Body of pancreas (tissue), 4 donors: Measurements from ENCODE around the gene ATP11C. TPM values are rescaled to one million over a fixed set of nuclear protein-coding genes. Genes with fewer than 3 reads are reported as not detected.

Experiments
- ATAC-seq: fragments of 150-250 bp; one replicate; pipeline ENCODE4 v1.9.1; 2016
- DNase-seq, 4 donors: peaks; one replicate each; pipeline ENCODE4 v3.0.0-alpha.2; 2019
- H3K27ac ChIP-seq, 4 donors: fragments of 200-600 bp; sonication (generic); 1 replicate in 3 of 4; 2 replicates in 1 of 4; pipeline versions ENCODE4 v1.5.1 to v1.6.1; 2016 to 2019; ENCODE audit warnings: mild to moderate bottlenecking in 1 of 4, mixed read lengths in 1 of 4, moderate library complexity in 1 of 4
- H3K27me3 ChIP-seq, 2 donors: fragments of 200-600 bp; sonication (generic); one replicate each; pipeline ENCODE4 v1.6.0; 2016; ENCODE audit warnings: mild to moderate bottlenecking in 1 of 2
- H3K36me3 ChIP-seq, 2 donors: fragments of 200-600 bp; sonication (generic); replicated peaks in 1 of 2; 2 replicates each; pipeline ENCODE4 v1.5.1; 2016; ENCODE audit warnings: low read depth in 2 of 2; ENCODE audit not compliant: insufficient read depth in 1 of 2
- H3K4me1 ChIP-seq: fragments of 200-600 bp; sonication (generic); one replicate; pipeline ENCODE4 v1.6.0; 2016
- H3K4me3 ChIP-seq, 2 donors: fragments of 200-600 bp; sonication (generic); 1 replicate in 1 of 2; 2 replicates in 1 of 2; pipeline ENCODE4 v1.5.1; 2016 to 2019
- H3K9me3 ChIP-seq, 3 donors: fragments of 200-600 bp; sonication (generic); 1 replicate in 2 of 3; 2 replicates in 1 of 3; pipeline ENCODE4 v1.5.1; 2016
- POLR2A ChIP-seq, 3 donors: fragments of 450-650 bp; IDR thresholded peaks; one replicate each; pipeline ENCODE4 v1.6.1; 2016; ENCODE audit warnings: antibody characterized with exemption in 3 of 3, mild to moderate bottlenecking in 2 of 3
- WGBS, 2 donors: methylation state at CpG; one replicate each; pipeline ENCODE4 v1.1.5; 2017; 5-methylcytosine and 5-hydroxymethylcytosine counted together
- intact Hi-C: fragments of 100-400 bp; cut with DNase I; formaldehyde crosslinking; loops from one replicate; pipeline ENCODE4 v1.15.1; 2023
- total RNA-seq, 2 donors: library from RNA; depleted of rRNA; stranded (reverse); fragments of >200 nt; gene quantifications; one replicate each; pipeline ENCODE4 v1.1.0, GENCODE V29; 2016
- TF ChIP-seq, protein P1 (sequence below), 7 experiments: fragments of 450-650 bp in 4 of 7; fragments of 200-600 bp in 3 of 7; sonication (generic) in 3 of 7; IDR thresholded peaks; one replicate each; pipeline ENCODE4 v1.5.1; 2016 to 2019; ENCODE audit warnings: antibody characterized with exemption in 7 of 7

The ATP11C gene
- total RNA-seq, 2 donors from 2014 or later = 10.5 to 14.5 TPM

DNA sequence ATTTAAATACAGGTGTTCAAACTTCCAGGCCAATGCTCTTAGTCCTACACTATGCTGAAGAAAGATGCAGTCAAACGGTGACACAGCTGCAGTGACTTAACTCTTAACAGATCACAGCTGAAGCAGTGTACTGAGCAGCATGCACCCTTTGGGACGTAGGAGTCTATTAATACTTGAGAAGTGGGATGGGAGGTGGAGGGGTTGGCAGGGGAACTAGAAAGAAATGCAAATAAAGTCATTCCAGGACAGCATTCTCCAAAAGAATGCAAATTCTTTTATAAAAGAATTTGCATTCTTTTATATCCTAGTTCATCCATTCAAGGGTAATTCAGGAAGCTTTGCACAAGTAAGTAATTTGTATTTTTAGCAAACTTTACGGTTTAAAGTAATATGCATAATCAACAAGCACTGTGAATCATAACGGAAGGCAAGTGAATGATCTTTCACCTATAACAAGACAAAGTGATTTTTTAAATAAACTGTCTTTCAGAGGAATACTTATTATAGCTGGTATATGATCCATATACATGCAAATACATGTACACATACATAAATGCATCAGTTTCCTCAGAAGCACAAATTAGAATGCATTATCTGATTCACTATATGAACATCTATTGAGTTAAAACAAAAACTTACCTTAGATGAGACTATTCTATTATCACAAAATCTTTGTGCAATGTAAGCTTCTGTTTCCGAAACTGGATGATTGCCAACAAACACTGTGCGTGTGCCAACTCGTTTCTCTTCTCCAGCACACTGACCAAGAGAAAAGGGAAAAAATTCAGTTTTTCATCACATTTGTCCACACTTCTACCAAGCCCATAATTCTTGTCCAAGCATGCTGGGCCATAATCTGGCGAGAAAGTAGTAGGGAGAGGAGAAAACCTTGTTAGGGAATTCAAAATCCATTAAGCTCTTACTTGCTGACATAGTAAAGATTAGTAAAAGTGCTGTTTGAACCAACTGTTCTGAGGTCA is 106.5 kb downstream of the ATP11C start:
- ATAC-seq (no peak), DNase-seq (no peak)
- peaks cover 22% of the 10 kb centered on the region for H3K4me1 ChIP-seq
- no peak overlapping the region for H3K4me3 ChIP-seq
- WGBS, 2 donors = 39 to 58% methylated on average over 8 of the region's 8 CpGs
- no peak overlapping the region for H3K27ac ChIP-seq
- TF ChIP-seq, protein P1, sequence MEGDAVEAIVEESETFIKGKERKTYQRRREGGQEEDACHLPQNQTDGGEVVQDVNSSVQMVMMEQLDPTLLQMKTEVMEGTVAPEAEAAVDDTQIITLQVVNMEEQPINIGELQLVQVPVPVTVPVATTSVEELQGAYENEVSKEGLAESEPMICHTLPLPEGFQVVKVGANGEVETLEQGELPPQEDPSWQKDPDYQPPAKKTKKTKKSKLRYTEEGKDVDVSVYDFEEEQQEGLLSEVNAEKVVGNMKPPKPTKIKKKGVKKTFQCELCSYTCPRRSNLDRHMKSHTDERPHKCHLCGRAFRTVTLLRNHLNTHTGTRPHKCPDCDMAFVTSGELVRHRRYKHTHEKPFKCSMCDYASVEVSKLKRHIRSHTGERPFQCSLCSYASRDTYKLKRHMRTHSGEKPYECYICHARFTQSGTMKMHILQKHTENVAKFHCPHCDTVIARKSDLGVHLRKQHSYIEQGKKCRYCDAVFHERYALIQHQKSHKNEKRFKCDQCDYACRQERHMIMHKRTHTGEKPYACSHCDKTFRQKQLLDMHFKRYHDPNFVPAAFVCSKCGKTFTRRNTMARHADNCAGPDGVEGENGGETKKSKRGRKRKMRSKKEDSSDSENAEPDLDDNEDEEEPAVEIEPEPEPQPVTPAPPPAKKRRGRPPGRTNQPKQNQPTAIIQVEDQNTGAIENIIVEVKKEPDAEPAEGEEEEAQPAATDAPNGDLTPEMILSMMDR (IDR thresholded peaks at IDR 0.05) = no peak
- no peak for TF ChIP-seq POLR2A (IDR thresholded peaks at IDR 0.05)
- no peaks in the 10 kb centered on the region for H3K36me3 ChIP-seq
- H3K9me3 ChIP-seq = no peaks in the 10 kb centered on the region
- intact Hi-C loops = no loop called here
- no peaks in the 10 kb centered on the region for H3K27me3 ChIP-seq

DNA sequence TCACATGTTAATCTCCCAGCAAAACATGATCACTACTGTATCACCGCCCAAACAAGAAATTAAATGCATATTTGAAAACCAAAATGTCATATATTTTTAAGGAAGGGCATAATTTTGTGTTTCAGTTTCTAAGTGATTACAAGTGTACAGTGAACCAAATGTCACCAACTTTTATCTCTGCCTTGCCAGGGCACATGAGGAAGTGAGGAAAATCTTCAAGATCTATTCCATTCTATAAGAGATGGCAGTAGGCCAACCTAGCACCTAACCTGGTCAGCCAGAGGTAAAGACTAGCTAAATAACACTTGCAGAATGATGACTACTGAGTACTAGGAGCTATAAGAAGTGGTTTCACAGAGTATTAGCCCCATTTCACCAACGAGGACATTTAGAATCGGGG is 107.2 kb downstream of the ATP11C start:
- DNase-seq (no peak), ATAC-seq (no peak)
- TF ChIP-seq POLR2A (IDR thresholded peaks at IDR 0.05) = no peak
- TF ChIP-seq, protein P1 (IDR thresholded peaks at IDR 0.05) = no peak
- no peak overlapping the region for H3K27ac ChIP-seq
- H3K36me3 ChIP-seq = no peaks in the 10 kb centered on the region
- peaks cover 19% of the 10 kb centered on the region for H3K4me1 ChIP-seq
- no peaks in the 10 kb centered on the region for H3K9me3 ChIP-seq
- no peaks in the 10 kb centered on the region for H3K27me3 ChIP-seq
- WGBS, 2 donors = 79 to 94% methylated on average over 3 of the region's 3 CpGs
- H3K4me3 ChIP-seq = no peak overlapping the region
- intact Hi-C loops = no loop called here

DNA sequence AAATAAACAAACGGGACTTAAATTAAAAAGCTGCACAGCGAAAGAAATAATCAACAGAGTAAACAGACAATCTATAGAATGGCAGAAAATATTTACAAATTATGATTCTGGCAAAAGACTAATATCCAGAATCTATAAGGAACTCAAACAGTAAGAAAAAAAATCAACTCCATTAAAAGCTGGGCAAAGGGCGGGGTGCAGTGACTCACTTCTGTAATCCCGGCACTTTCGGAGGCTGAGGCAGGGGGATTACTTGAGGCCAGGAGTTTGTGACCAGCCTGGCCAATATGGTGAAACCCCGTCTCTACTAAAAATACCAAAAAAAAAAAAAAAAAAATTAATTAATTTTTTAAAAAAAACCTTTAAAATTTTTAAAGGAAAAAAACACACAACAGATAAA is 109.0 kb downstream of the ATP11C start:
- H3K9me3 ChIP-seq = no peaks in the 10 kb centered on the region
- no peak overlapping the region for H3K4me3 ChIP-seq
- WGBS, 2 donors = 60 to 78% methylated on average over 5 to 6 of the region's 6 CpGs
- no peaks in the 10 kb centered on the region for H3K27me3 ChIP-seq
- H3K27ac ChIP-seq = no peak overlapping the region
- peaks cover 19% of the 10 kb centered on the region for H3K4me1 ChIP-seq
- no peak for TF ChIP-seq POLR2A (IDR thresholded peaks at IDR 0.05)
- TF ChIP-seq, protein P1 (IDR thresholded peaks at IDR 0.05) = no peak
- H3K36me3 ChIP-seq = no peaks in the 10 kb centered on the region
- intact Hi-C loops = no loop called here
- ATAC-seq (no peak), DNase-seq (no peak)

DNA sequence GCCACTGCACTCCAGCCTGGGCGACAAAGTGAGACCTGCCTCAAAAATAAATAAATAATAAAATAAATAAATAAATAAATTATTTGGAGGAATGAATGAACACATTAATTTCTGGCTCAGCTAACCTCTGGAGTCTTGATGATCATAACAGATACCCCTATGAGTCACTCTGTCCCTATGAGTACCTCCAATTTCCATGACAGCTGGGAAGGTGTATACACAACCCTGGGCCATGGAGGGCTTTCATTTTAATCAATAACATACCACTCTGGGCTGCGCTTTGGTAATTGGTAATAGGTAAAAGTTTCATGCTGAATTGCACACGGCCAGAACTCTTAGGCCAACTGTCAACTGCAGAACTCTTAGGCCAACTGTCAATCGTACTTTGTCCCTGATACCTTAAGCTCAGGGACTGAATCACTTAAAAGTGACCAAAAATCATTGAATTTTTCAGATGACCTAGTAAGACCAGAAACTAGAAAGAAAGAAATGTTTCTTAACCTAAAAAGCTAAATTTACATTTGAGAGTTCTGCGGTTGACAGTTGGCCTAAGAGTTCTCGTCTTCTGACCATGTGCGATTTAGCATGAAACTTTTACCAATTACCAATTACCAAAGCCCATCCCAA is 112.4 kb downstream of the ATP11C start:
- no peak for TF ChIP-seq POLR2A (IDR thresholded peaks at IDR 0.05)
- TF ChIP-seq, protein P1 (IDR thresholded peaks at IDR 0.05) = no peak
- Histone ChIP-seq H3K36me3 (no peaks in the 10 kb centered on the region), H3K4me3 (no peak overlapping the region), H3K27me3 (no peaks in the 10 kb centered on the region), H3K4me1 (no peaks in the 10 kb centered on the region), H3K9me3 (no peaks in the 10 kb centered on the region), H3K27ac (no peak overlapping the region)
- intact Hi-C loops = no loop called here
- DNase-seq = no peak
- no peak for ATAC-seq
- 95 to 97% methylated on average over 7 of the region's 7 CpGs for WGBS, 2 donors
